ENCODE data around the gene HOXC10. TPM values are rescaled to one million over a fixed set of nuclear protein-coding genes. Genes with fewer than 3 reads are reported as not detected.

HOXC10 gene
- total RNA-seq, 1 donor from 2014 or later: not detected

GRCh38 chr12:53980802-53981496 is 4.0 kb upstream of the HOXC10 start:
- no peak for FAIRE-seq
- no peak overlapping the region for H3K4me3 ChIP-seq (ENCODE audit: insufficient read depth, low read depth, low read length)

GRCh38 chr12:53981634-53982565 is 3.0 kb upstream of the HOXC10 start:
- Mint-ChIP-seq H3K4me1 (ENCODE audit: low read depth, unreplicated experiment) (no peaks in the 10 kb centered on the region), H3K4me3 (ENCODE audit: unreplicated experiment) (no peak overlapping the region), H3K27me3 (ENCODE audit: low read depth, unreplicated experiment) (peaks cover 85% of the 10 kb centered on the region), H3K27ac (ENCODE audit: unreplicated experiment) (no peak overlapping the region), H3K36me3 (ENCODE audit: low read depth, unreplicated experiment) (no peaks in the 10 kb centered on the region), H3K9me3 (ENCODE audit: unreplicated experiment) (peaks cover 16% of the 10 kb centered on the region)
- no peaks in the 10 kb centered on the region for H3K9me3 ChIP-seq (ENCODE audit: insufficient read depth, low read depth, low read length)
- TF ChIP-seq CTCF (IDR thresholded peaks at IDR 0.05; ENCODE audit: insufficient read depth, low read depth, low read length) (no peak), EZH2 (IDR thresholded peaks at IDR 0.05; ENCODE audit: insufficient read depth, low read length) (peak; percentile 76)
- no peaks in the 10 kb centered on the region for H3K4me1 ChIP-seq (ENCODE audit: insufficient read depth, low read length)
- no peak for DNase-seq (ENCODE audit: low read depth)
- no peak overlapping the region for H3K4me3 ChIP-seq (ENCODE audit: insufficient read depth, low read depth, low read length)
- H2AFZ ChIP-seq (ENCODE audit: low read depth, low read length): no peak overlapping the region
- no peak for FAIRE-seq
- H3K27me3 ChIP-seq (ENCODE audit: insufficient read depth, low read length): peaks cover 90% of the 10 kb centered on the region
- H3K9ac ChIP-seq (ENCODE audit: low read length): no peak overlapping the region
- no peak overlapping the region for H3K4me2 ChIP-seq (ENCODE audit: low read length)
- no peaks in the 10 kb centered on the region for H3K36me3 ChIP-seq (ENCODE audit: insufficient read depth, low read length)
- H4K20me1 ChIP-seq (ENCODE audit: insufficient read depth, low read length): no peaks in the 10 kb centered on the region
- H3K79me2 ChIP-seq (ENCODE audit: insufficient read depth, low read length): no peaks in the 10 kb centered on the region
- H3K27ac ChIP-seq (ENCODE audit: low read depth, low read length): no peak overlapping the region

More at GRCh38 chr12:53980802-53981496, 4.0 kb upstream of the HOXC10 start:
- Mint-ChIP-seq H3K9me3 (ENCODE audit: unreplicated experiment) (peaks cover 9% of the 10 kb centered on the region), H3K27me3 (ENCODE audit: low read depth, unreplicated experiment) (peaks cover 86% of the 10 kb centered on the region), H3K4me1 (ENCODE audit: low read depth, unreplicated experiment) (no peaks in the 10 kb centered on the region), H3K4me3 (ENCODE audit: unreplicated experiment) (no peak overlapping the region), H3K27ac (ENCODE audit: unreplicated experiment) (no peak overlapping the region), H3K36me3 (ENCODE audit: low read depth, unreplicated experiment) (no peaks in the 10 kb centered on the region)
- no peak overlapping the region for H3K9ac ChIP-seq (ENCODE audit: low read length)
- H3K79me2 ChIP-seq (ENCODE audit: insufficient read depth, low read length): no peaks in the 10 kb centered on the region
- DNase-seq (ENCODE audit: low read depth): no peak
- TF ChIP-seq EZH2 (IDR thresholded peaks at IDR 0.05; ENCODE audit: insufficient read depth, low read length): no peak
- no peak for TF ChIP-seq CTCF (IDR thresholded peaks at IDR 0.05; ENCODE audit: insufficient read depth, low read depth, low read length)
- H3K36me3 ChIP-seq (ENCODE audit: insufficient read depth, low read length): no peaks in the 10 kb centered on the region
- H2AFZ ChIP-seq (ENCODE audit: low read depth, low read length): no peak overlapping the region
- peaks cover 90% of the 10 kb centered on the region for H3K27me3 ChIP-seq (ENCODE audit: insufficient read depth, low read length)
- H3K27ac ChIP-seq (ENCODE audit: low read depth, low read length): no peak overlapping the region
- no peaks in the 10 kb centered on the region for H4K20me1 ChIP-seq (ENCODE audit: insufficient read depth, low read length)
- no peaks in the 10 kb centered on the region for H3K9me3 ChIP-seq (ENCODE audit: insufficient read depth, low read depth, low read length)
- H3K4me1 ChIP-seq (ENCODE audit: insufficient read depth, low read length): no peaks in the 10 kb centered on the region
- no peak overlapping the region for H3K4me2 ChIP-seq (ENCODE audit: low read length)

Measured in astrocyte (in vitro differentiated cells and primary cell).